ENCODE data around the gene TMEM50B. TPM values are rescaled to one million over a fixed set of nuclear protein-coding genes. Genes with fewer than 3 reads are reported as not detected.

Gene TMEM50B
- total RNA-seq, 2 experiments from 2014 or later: 38.4 to 40.3 TPM

DNA sequence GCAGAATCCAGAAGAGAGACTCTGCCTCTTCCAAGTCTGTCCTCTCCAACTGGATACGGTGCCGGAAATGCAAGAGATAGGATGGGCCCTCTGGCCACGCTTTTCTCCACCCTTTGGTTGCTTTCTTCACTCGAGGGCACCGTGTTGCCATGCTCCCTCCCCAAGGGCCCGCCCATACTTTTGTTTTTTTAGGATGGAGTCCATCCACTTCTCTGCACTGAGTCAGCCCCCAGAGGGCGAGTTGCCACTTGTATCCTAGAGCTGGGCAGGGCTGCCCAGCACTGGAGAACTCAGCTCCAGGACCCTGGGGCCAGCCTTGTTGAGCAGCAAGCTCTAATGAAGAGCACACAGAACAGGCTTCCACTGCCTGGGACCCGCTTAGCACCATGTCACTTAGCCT lies 51.1 kb downstream of the TMEM50B start:
- ChIA-PET POLR2A (no interaction called here), CTCF (no interaction called here)
- Histone ChIP-seq H3K27ac (ENCODE audit: low read depth in 1 of 2, low read length in 2 of 2) (no peak overlapping the region), H3K4me3 (ENCODE audit: low read length) (no peak overlapping the region), H3K9me3 (ENCODE audit: control insufficient read depth in 1 of 2, insufficient read depth in 1 of 2, low read length in 2 of 2) (no peaks in the 10 kb centered on the region), H3K27me3 (ENCODE audit: control insufficient read depth in 1 of 2, insufficient read depth in 2 of 2, low read length in 2 of 2) (no peaks in the 10 kb centered on the region), H3K4me1 (ENCODE audit: insufficient read depth, low read length) (peaks cover under 1% of the 10 kb centered on the region), H3K36me3 (ENCODE audit: insufficient read depth, low read length) (peaks cover 60% of the 10 kb centered on the region)
- TF ChIP-seq, protein P1, sequence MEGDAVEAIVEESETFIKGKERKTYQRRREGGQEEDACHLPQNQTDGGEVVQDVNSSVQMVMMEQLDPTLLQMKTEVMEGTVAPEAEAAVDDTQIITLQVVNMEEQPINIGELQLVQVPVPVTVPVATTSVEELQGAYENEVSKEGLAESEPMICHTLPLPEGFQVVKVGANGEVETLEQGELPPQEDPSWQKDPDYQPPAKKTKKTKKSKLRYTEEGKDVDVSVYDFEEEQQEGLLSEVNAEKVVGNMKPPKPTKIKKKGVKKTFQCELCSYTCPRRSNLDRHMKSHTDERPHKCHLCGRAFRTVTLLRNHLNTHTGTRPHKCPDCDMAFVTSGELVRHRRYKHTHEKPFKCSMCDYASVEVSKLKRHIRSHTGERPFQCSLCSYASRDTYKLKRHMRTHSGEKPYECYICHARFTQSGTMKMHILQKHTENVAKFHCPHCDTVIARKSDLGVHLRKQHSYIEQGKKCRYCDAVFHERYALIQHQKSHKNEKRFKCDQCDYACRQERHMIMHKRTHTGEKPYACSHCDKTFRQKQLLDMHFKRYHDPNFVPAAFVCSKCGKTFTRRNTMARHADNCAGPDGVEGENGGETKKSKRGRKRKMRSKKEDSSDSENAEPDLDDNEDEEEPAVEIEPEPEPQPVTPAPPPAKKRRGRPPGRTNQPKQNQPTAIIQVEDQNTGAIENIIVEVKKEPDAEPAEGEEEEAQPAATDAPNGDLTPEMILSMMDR (IDR thresholded peaks at IDR 0.05): no peak
- H3K4me1 Mint-ChIP-seq (ENCODE audit: low read depth): no peaks in the 10 kb centered on the region
- intact Hi-C loops (cut with DNase I, micrococcal nuclease): no loop called here
- H3K27ac Mint-ChIP-seq: no peak overlapping the region
- DNase-seq (no peak), ATAC-seq (ENCODE audit: poor library complexity) (no peak)
- H3K4me3 Mint-ChIP-seq: no peak overlapping the region
- peaks cover 85% of the 10 kb centered on the region for H3K36me3 Mint-ChIP-seq (ENCODE audit: low read depth)
- no peaks in the 10 kb centered on the region for H3K27me3 Mint-ChIP-seq
- H3K9me3 Mint-ChIP-seq: no peaks in the 10 kb centered on the region

DNA sequence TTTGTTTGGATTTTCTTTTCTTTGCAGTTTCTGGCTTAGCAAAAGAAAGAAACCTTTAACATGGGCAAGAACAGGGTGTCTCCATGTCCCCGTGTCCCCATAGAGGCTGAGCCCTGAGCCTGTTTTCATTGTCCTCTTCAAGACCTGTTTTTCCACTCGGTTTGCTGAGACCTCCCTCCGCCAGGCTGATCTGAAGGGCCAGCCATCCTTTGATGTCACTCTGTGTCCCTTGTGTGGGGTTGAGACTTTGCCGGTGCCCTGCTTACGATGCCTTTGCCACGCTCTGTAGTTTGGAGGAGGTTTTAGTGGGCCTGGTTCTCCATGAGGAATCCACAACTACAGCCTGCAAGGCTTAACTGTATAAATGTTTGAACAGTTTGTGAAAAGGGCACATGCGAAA lies 52.7 kb downstream of the TMEM50B start:
- no peak overlapping the region for H3K4me3 ChIP-seq (ENCODE audit: low read length)
- peaks cover 44% of the 10 kb centered on the region for H3K36me3 ChIP-seq (ENCODE audit: insufficient read depth, low read length)
- CTCF ChIA-PET: interaction anchor here (0.7 to 1.1 kb wide), 2 partner anchors 66 to 83 kb away, joined by 4 to 8 read pairs; no protein-coding TSS in a partner anchor
- no peaks in the 10 kb centered on the region for H3K27me3 ChIP-seq (ENCODE audit: control insufficient read depth in 1 of 2, insufficient read depth in 2 of 2, low read length in 2 of 2)
- H3K27ac ChIP-seq (ENCODE audit: low read depth in 1 of 2, low read length in 2 of 2): no peak overlapping the region
- POLR2A ChIA-PET: interaction anchor here (0.7 to 1.3 kb wide), 2 partner anchors 66 to 84 kb away, joined by 3 to 4 read pairs; no protein-coding TSS in a partner anchor
- H3K27me3 Mint-ChIP-seq: no peaks in the 10 kb centered on the region
- no peak overlapping the region for H3K27ac Mint-ChIP-seq
- DNase-seq: no peak
- peaks cover 74% of the 10 kb centered on the region for H3K36me3 Mint-ChIP-seq (ENCODE audit: low read depth)
- H3K4me1 Mint-ChIP-seq (ENCODE audit: low read depth): no peaks in the 10 kb centered on the region
- H3K9me3 Mint-ChIP-seq: no peaks in the 10 kb centered on the region
- TF ChIP-seq, protein P1 (IDR thresholded peaks at IDR 0.05): no peak
- intact Hi-C loops (cut with DNase I, micrococcal nuclease): no loop called here
- H3K4me3 Mint-ChIP-seq: no peak overlapping the region
- no peak for ATAC-seq (ENCODE audit: poor library complexity)
- H3K4me1 ChIP-seq (ENCODE audit: insufficient read depth, low read length): no peaks in the 10 kb centered on the region
- no peaks in the 10 kb centered on the region for H3K9me3 ChIP-seq (ENCODE audit: control insufficient read depth in 1 of 2, insufficient read depth in 1 of 2, low read length in 2 of 2)

DNA sequence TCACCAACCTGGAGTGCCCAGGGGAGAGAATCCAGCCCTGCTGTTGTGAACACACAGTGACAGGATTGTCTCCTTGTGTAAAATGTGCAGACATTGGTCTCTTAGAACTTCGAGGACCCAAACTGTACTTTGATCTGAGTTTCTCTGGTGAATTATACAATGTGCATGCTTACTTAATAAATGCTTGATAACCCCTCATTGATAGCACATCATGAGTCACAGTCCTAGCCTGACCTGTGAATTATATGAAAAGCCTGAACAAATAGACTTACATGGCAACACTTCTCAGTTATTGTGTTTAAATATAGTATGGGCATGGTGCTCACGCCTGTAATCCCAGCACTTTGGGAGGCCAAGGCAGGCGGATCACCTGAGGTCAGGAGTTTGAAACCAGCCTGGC lies 53.9 kb downstream of the TMEM50B start:
- Histone ChIP-seq H3K27me3 (ENCODE audit: control insufficient read depth in 1 of 2, insufficient read depth in 2 of 2, low read length in 2 of 2) (no peaks in the 10 kb centered on the region), H3K36me3 (ENCODE audit: insufficient read depth, low read length) (peaks cover 44% of the 10 kb centered on the region), H3K4me3 (ENCODE audit: low read length) (no peak overlapping the region), H3K4me1 (ENCODE audit: insufficient read depth, low read length) (no peaks in the 10 kb centered on the region), H3K27ac (ENCODE audit: low read depth in 1 of 2, low read length in 2 of 2) (no peak overlapping the region), H3K9me3 (ENCODE audit: control insufficient read depth in 1 of 2, insufficient read depth in 1 of 2, low read length in 2 of 2) (no peaks in the 10 kb centered on the region)
- ATAC-seq (ENCODE audit: poor library complexity) (no peak), DNase-seq (no peak)
- H3K9me3 Mint-ChIP-seq: no peaks in the 10 kb centered on the region
- no peaks in the 10 kb centered on the region for H3K27me3 Mint-ChIP-seq
- H3K4me3 Mint-ChIP-seq: no peak overlapping the region
- no peaks in the 10 kb centered on the region for H3K4me1 Mint-ChIP-seq (ENCODE audit: low read depth)
- H3K36me3 Mint-ChIP-seq (ENCODE audit: low read depth): peaks cover 76% of the 10 kb centered on the region
- ChIA-PET POLR2A (no interaction called here), CTCF (no interaction called here)
- H3K27ac Mint-ChIP-seq: no peak overlapping the region
- intact Hi-C loops (cut with DNase I, micrococcal nuclease): no loop called here
- TF ChIP-seq, protein P1 (IDR thresholded peaks at IDR 0.05): no peak

Measured in CD4-positive, alpha-beta T cell (primary cell).